Spleen (tissue), 11 donors: ENCODE results near the gene CD81. TPM values are rescaled to one million over a fixed set of nuclear protein-coding genes. Genes with fewer than 3 reads are reported as not detected.
A peak's percentile ranks its signal among the peaks of the same experiment; 100 is the strongest.
"Not testable (repeated sequence)": the region's sequence is repeated elsewhere in the genome, so short reads cannot be mapped to it uniquely, and the experiment has no call there.

Experiments used
- DNase-seq: peaks from one replicate; pipeline ENCODE4 v3.0.0-alpha.2; 2020
- H3K27ac ChIP-seq, 8 donors: fragments of 200-600 bp; sonication (generic) in 7 of 8; 1 replicate in 4 of 8; 2 replicates in 4 of 8; pipeline versions ENCODE4 v1.5.0 to v1.8.0; 2016 to 2021; ENCODE audit warnings: inconsistent platforms in 4 of 8, mild to moderate bottlenecking in 4 of 8, moderate library complexity in 1 of 8
- H3K27me3 ChIP-seq, 7 donors: fragments of 200-600 bp; sonication (generic) in 6 of 7; replicated peaks in 1 of 7; 1 replicate in 4 of 7; 2 replicates in 3 of 7; pipeline versions ENCODE4 v1.5.0 to v1.8.0; 2016 to 2021; ENCODE audit warnings: inconsistent platforms in 3 of 7, mild to moderate bottlenecking in 1 of 7
- H3K36me3 ChIP-seq, 6 donors: fragments of 200-600 bp; sonication (generic) in 5 of 6; 1 replicate in 4 of 6; 2 replicates in 2 of 6; pipeline versions ENCODE4 v1.5.0 to v1.8.0; 2016 to 2021; ENCODE audit warnings: inconsistent platforms in 2 of 6
- H3K4me1 ChIP-seq, 6 donors: fragments of 200-600 bp; sonication (generic) in 5 of 6; 1 replicate in 3 of 6; 2 replicates in 3 of 6; pipeline versions ENCODE4 v1.5.0 to v1.8.0; 2016 to 2021; ENCODE audit warnings: inconsistent platforms in 3 of 6
- H3K4me3 ChIP-seq, 8 donors: fragments of 200-600 bp; sonication (generic) in 7 of 8; 1 replicate in 4 of 8; 2 replicates in 4 of 8; pipeline versions ENCODE4 v1.5.0 to v1.8.0; 2016 to 2021; ENCODE audit warnings: inconsistent platforms in 4 of 8, mild to moderate bottlenecking in 4 of 8, moderate library complexity in 2 of 8
- H3K9me3 ChIP-seq, 8 donors: fragments of 200-600 bp; sonication (generic) in 7 of 8; 1 replicate in 4 of 8; 2 replicates in 4 of 8; pipeline versions ENCODE4 v1.5.0 to v1.8.0; 2016 to 2021; ENCODE audit warnings: inconsistent platforms in 4 of 8
- CTCF ChIP-seq, 11 experiments: fragments of 200-600 bp in 7 of 11; fragments of 450-650 bp in 4 of 11; sonication (generic) in 4 of 11; IDR thresholded peaks in 8 of 11; conservative IDR thresholded peaks in 3 of 11; 1 replicate in 7 of 11; 2 replicates in 4 of 11; pipeline versions ENCODE4 v1.4.0 to v1.8.0; 2016 to 2021; ENCODE audit warnings: antibody characterized with exemption in 11 of 11, inconsistent platforms in 4 of 11, mild to moderate bottlenecking in 1 of 11
- POLR2A ChIP-seq, 3 donors: fragments of 450-650 bp; IDR thresholded peaks; one replicate each; pipeline ENCODE4 v1.5.1; 2017; ENCODE audit warnings: antibody characterized with exemption in 3 of 3, mild to moderate bottlenecking in 1 of 3
- POLR2AphosphoS5 ChIP-seq, 3 donors: sonication (generic); formaldehyde crosslinking; IDR thresholded peaks; one replicate each; pipeline ENCODE4 v1.5.1; 2017; ENCODE audit warnings: antibody characterized with exemption in 3 of 3
- WGBS, 5 donors: extraction: QIAGEN DNeasy Blood & Tissue Kit in 3 of 5; methylation state at CpG; one replicate each; pipeline versions ENCODE4 v1.1.5 to v1.1.7; 2013 to 2018; 5-methylcytosine and 5-hydroxymethylcytosine counted together
- intact Hi-C: fragments of 100-400 bp; cut with DNase I; formaldehyde crosslinking; loops from one replicate; pipeline ENCODE4 v1.15.0; 2023; ENCODE audit warnings: low total_unique reads
- polyA plus RNA-seq, 3 donors: library from polyadenylated mRNA; stranded (reverse); fragments of 200-250 nt; gene quantifications; one replicate each; pipeline ENCODE4 v1.2.1, GENCODE V29; 2013
- total RNA-seq, 7 donors: library from RNA; depleted of rRNA in 3 of 7; stranded (reverse); fragments of >200 nt in 3 of 7; fragmentation: NEBNext Ultra II Directional in 4 of 7; extraction: Animal tissue kit (Norgen Biotek cat#: 25700) in 4 of 7; gene quantifications; one replicate each; pipeline versions ENCODE4 v1.1.0 to v1.2.1, GENCODE V29; 2016 to 2021
- donor health status: healthy with polysubstance abuse.
- donor health status: DM: no; HTN: no; CAD: no; lungs with moderate emphysema.
- donor health status: DM: no; HTN: no; CAD: no.
- donor health status: Bipolar disorder and iron deficiency.
- donor health status: healthy.
- donor health status: DM: no; HTN: no; CAD: no.
- donor health status: DM: yes; HTN: yes; CAD: no.

The CD81 gene
- total and polyA plus RNA-seq, 10 donors: 191 to 594 (median 433) TPM

DNA sequence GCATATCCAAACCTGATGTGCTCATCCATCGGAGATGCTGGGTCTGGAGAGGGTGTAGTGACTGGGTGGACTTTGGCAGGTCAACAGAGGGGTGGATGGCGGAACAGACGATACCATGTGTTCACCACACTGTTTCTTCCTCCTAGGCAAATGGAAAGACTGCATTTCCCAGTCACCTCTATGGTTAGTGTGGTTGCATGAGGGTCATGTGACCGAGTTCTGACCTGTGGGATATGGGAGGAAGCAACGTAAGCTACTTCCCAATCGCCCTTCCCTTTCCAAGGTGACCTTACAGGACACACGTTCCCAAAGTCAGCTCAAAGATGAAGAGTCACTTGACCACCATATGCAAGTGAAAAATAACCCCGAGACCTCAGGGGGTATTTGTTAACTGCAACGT, 47.6 kb upstream of the CD81 start:
- intact Hi-C loops: no loop called here
- TF ChIP-seq POLR2A (IDR thresholded peaks at IDR 0.05) (no peak), POLR2AphosphoS5 (IDR thresholded peaks at IDR 0.05) (no peak), CTCF (IDR thresholded peaks at IDR 0.05 in 8 of 11, conservative IDR thresholded peaks at IDR 0.05 in 3 of 11) (no peak)

DNA sequence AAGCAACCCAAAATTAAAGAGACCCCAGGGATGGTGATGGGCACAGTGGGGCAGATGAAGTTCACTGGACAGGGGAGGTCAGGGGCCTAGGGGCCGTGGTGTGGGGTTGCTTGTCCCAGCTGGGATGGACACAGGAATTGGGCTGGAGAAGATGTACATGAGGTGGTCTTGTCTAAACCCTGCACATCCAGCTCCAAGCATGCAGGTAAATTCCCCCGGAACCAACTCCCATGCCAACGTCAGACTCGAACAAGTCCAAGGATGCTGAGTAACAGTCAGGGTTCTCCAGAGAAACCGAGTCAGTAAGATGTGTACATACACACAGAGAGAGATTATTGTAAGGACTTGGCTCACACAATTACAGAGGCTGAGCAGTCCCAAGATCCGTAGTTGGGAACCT, 46.4 kb upstream of the CD81 start:
- WGBS, 5 donors: 86 to 95% (median 93%) methylated on average over 6 of the region's 6 CpGs
- no peak overlapping the region for H3K4me3 ChIP-seq
- H3K9me3 ChIP-seq: peaks cover 0 to 17% (median 10%) of the 10 kb centered on the region in 8 donors
- H3K27me3 ChIP-seq: no peaks in the 10 kb centered on the region
- H3K27ac ChIP-seq: no peak overlapping the region
- no peaks in the 10 kb centered on the region for H3K4me1 ChIP-seq
- intact Hi-C loops: no loop called here
- DNase-seq: no peak
- TF ChIP-seq POLR2AphosphoS5 (IDR thresholded peaks at IDR 0.05) (no peak), POLR2A (IDR thresholded peaks at IDR 0.05) (no peak), CTCF (IDR thresholded peaks at IDR 0.05 in 8 of 11, conservative IDR thresholded peaks at IDR 0.05 in 3 of 11) (no peak)
- no peaks in the 10 kb centered on the region for H3K36me3 ChIP-seq

More for the DNA sequence above, 47.6 kb upstream of the CD81 start:
- Histone ChIP-seq H3K4me1 (no peaks in the 10 kb centered on the region), H3K36me3 (no peaks in the 10 kb centered on the region), H3K27ac (no peak overlapping the region), H3K27me3 (no peaks in the 10 kb centered on the region), H3K9me3 (peaks cover 0 to 17% (median 10%) of the 10 kb centered on the region in 8 donors), H3K4me3 (no peak overlapping the region)
- DNase-seq: no peak
- WGBS, 5 donors: 77 to 92% (median 83%) methylated on average over 9 of the region's 9 CpGs

DNA sequence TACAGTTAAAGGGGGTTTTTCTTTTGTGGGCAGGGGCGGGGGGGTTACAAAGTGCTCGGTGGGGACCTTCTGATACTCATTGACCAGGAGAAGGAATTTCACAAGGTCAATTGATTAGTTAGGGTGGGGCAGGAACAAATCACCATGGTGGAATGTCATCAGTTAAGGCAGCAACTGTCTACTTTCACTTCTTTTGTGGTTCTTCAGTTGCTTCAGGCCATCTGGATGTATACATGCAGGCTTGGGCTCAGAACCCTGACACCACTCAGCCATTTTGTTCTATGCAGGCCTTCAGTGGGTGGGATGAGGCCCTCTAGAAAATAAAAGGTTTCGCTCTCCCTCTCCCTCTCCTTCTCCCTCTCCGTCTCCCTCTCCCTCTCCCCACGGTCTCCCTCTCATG, 45.7 kb upstream of the CD81 start:
- no peak for TF ChIP-seq CTCF (IDR thresholded peaks at IDR 0.05 in 8 of 11, conservative IDR thresholded peaks at IDR 0.05 in 3 of 11)
- no peak for TF ChIP-seq POLR2AphosphoS5 (IDR thresholded peaks at IDR 0.05)
- no peaks in the 10 kb centered on the region for H3K36me3 ChIP-seq
- H3K27me3 ChIP-seq: no peaks in the 10 kb centered on the region
- no peak overlapping the region for H3K4me3 ChIP-seq
- intact Hi-C loops: no loop called here
- peaks cover 0 to 17% (median 10%) of the 10 kb centered on the region in 8 donors for H3K9me3 ChIP-seq
- WGBS, 5 donors: 91 to 97% (median 92%) methylated on average over 5 of the region's 5 CpGs
- no peak overlapping the region for H3K27ac ChIP-seq
- no peak for DNase-seq
- H3K4me1 ChIP-seq: no peaks in the 10 kb centered on the region

DNA sequence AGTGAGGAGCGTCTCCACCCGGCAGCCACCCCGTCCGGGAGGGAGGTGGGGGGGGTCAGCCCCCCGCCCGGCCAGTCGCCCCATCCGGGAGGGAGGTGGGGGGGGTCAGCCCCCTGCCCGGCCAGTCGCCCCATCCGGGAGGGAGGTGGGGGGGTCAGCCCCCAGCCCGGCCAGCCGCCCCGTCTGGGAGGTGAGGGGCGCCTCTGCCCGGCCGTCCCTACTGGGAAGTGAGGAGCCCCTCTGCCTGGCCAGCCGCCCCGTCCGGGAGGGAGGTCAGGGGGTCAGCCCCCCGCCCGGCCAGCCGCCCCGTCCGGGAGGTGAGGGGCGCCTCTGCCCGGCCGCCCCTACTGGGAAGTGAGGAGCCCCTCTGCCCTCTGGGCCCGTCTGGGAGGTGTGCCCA, 44.5 kb upstream of the CD81 start:
- H3K27me3 ChIP-seq, H3K36me3 ChIP-seq, H3K4me3 ChIP-seq, H3K27ac ChIP-seq, DNase-seq, H3K4me1 ChIP-seq, intact Hi-C loops: not testable (repeated sequence)
- WGBS, 5 donors: 90 to 100% (median 97%) methylated on average over 2 to 28 of the region's 29 CpGs
- H3K9me3 ChIP-seq: peaks cover 0 to 17% (median 10%) of the 10 kb centered on the region in 8 donors

DNA sequence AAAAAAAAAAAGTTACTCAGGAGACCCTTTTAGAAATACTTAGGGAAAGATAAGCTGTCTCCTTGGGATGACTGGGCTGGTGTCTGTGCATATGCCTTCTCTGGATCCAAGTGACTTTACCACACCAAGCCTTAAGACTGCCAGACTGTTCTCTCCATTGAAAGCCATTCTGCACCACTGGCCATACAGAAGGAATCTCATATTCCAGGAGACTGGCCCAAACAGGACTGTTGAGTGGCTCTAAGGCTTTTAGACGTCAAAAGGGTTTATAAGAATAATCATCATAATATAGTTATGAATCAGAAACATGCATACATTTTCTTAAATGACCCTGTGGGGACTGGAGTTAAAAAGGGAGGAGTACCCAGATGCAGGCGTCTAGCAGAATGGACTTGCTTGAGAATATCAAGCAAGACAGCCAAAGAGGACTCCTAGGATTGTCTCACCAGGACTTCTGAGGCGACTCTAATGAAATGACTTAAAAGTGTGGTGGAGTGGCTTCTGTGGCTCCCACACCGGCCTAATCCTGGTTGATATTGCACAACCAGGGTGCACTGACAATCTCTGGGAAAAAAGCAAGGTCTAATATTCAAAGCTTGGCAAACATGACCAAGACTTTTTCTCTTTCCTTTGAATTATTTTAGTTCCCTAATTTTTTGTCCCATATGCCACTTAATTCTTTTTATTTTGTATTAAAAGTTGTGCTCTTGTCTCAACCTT, 43.5 kb upstream of the CD81 start:
- H3K4me3 ChIP-seq, H3K27me3 ChIP-seq, intact Hi-C loops, DNase-seq, H3K36me3 ChIP-seq, H3K27ac ChIP-seq, H3K4me1 ChIP-seq: not testable (repeated sequence)
- peaks cover 0 to 17% (median 10%) of the 10 kb centered on the region in 8 donors for H3K9me3 ChIP-seq
- 55 to 74% (median 71%) methylated on average over 2 of the region's 4 CpGs for WGBS, 5 donors

- DNase-seq: peak; percentile 23
- WGBS, 5 donors: 91 to 97% (median 93%) methylated on average over 17 to 18 of the region's 18 CpGs
- H3K36me3 ChIP-seq, intact Hi-C loops, H3K4me3 ChIP-seq, H3K4me1 ChIP-seq, H3K27me3 ChIP-seq, H3K27ac ChIP-seq: not testable (repeated sequence)
- peaks cover 0 to 16% (median 10%) of the 10 kb centered on the region in 8 donors for H3K9me3 ChIP-seq
Observed at GRCh38 chr11:2335286-2335685, 41.8 kb upstream of the CD81 start.
